Activated CD8-positive, alpha-beta memory T cell treated with anti-CD3 and anti-CD28 coated beads, Interleukin-2, amount 50 U/mL, for 1 hour (primary cell): Measurements from ENCODE around the gene CAPN1.

Experiments
- DNase-seq: peaks from one replicate; pipeline ENCODE4 v3.0.0-alpha.2; 2020; ENCODE audit errors: extremely low read depth

Gene CAPN1

GRCh38 chr11:65194564-65194963 is 12.8 kb downstream of the CAPN1 start:
- no peak for DNase-seq

- DNase-seq, result no peak
These were observed 22.4 kb downstream of the CAPN1 start for GRCh38 chr11:65204143-65204542.

- no peak for DNase-seq
These were observed 23.2 kb downstream of the CAPN1 start for GRCh38 chr11:65204646-65205601.

GRCh38 chr11:65205602-65205967 is 23.9 kb downstream of the CAPN1 start:
- no peak for DNase-seq

- no peak for DNase-seq
These were observed 24.7 kb downstream of the CAPN1 start for GRCh38 chr11:65206441-65206841.

- no peak for DNase-seq
These were observed 25.2 kb downstream of the CAPN1 start for GRCh38 chr11:65206901-65207300.

- no peak for DNase-seq
These were observed 26.4 kb downstream of the CAPN1 start for GRCh38 chr11:65207918-65208784.

GRCh38 chr11:65208785-65209710 is 27.3 kb downstream of the CAPN1 start:
- DNase-seq, result no peak

- no peak for DNase-seq
These were observed 28.1 kb downstream of the CAPN1 start for GRCh38 chr11:65209711-65210360.

- DNase-seq, result no peak
These were observed 28.6 kb downstream of the CAPN1 start for GRCh38 chr11:65210361-65210731.

- DNase-seq, result no peak
These were observed 29.0 kb downstream of the CAPN1 start for GRCh38 chr11:65210748-65211147.

GRCh38 chr11:65211293-65212105 is 29.8 kb downstream of the CAPN1 start:
- DNase-seq, result no peak

- no peak for DNase-seq
These were observed 30.6 kb downstream of the CAPN1 start for GRCh38 chr11:65212226-65212801.

GRCh38 chr11:65213322-65214211 is 31.8 kb downstream of the CAPN1 start:
- no peak for DNase-seq

- no peak for DNase-seq
These were observed 32.6 kb downstream of the CAPN1 start for GRCh38 chr11:65214212-65214845.

- no peak for DNase-seq
These were observed 33.8 kb downstream of the CAPN1 start for GRCh38 chr11:65215441-65216076.

GRCh38 chr11:65216830-65217229 is 35.1 kb downstream of the CAPN1 start:
- DNase-seq, result no peak
